ENCODE measurements around the gene COQ10A.

DNA sequence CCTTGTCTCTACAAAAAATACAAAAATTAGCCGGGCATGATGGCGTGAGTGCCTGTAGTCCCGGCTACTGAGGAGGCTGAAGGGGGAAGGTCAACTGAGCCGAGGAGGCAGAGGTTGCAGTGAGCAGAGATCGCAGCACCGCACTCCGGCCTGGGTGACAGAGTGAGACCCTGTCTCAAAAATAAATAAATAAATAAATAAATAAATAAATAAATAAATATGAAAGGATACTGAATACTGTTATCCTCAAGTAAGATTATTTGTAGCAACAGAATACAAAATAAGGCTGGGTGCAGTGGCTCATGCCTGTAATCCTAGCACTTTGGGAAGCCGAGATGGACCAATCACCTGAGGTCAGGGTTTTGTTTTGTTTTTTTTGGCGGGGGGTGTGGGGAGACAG lies 46.9 kb upstream of the COQ10A start:
- TF ChIP-seq, protein P1, sequence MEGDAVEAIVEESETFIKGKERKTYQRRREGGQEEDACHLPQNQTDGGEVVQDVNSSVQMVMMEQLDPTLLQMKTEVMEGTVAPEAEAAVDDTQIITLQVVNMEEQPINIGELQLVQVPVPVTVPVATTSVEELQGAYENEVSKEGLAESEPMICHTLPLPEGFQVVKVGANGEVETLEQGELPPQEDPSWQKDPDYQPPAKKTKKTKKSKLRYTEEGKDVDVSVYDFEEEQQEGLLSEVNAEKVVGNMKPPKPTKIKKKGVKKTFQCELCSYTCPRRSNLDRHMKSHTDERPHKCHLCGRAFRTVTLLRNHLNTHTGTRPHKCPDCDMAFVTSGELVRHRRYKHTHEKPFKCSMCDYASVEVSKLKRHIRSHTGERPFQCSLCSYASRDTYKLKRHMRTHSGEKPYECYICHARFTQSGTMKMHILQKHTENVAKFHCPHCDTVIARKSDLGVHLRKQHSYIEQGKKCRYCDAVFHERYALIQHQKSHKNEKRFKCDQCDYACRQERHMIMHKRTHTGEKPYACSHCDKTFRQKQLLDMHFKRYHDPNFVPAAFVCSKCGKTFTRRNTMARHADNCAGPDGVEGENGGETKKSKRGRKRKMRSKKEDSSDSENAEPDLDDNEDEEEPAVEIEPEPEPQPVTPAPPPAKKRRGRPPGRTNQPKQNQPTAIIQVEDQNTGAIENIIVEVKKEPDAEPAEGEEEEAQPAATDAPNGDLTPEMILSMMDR (IDR thresholded peaks at IDR 0.05), result no peak
- TF ChIP-seq ZFX (IDR thresholded peaks at IDR 0.05; ENCODE audit: borderline replicate concordance), result no peak
